Measurements from ENCODE around the gene KAZALD1.

KAZALD1 gene, protein sequence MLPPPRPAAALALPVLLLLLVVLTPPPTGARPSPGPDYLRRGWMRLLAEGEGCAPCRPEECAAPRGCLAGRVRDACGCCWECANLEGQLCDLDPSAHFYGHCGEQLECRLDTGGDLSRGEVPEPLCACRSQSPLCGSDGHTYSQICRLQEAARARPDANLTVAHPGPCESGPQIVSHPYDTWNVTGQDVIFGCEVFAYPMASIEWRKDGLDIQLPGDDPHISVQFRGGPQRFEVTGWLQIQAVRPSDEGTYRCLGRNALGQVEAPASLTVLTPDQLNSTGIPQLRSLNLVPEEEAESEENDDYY

DNA sequence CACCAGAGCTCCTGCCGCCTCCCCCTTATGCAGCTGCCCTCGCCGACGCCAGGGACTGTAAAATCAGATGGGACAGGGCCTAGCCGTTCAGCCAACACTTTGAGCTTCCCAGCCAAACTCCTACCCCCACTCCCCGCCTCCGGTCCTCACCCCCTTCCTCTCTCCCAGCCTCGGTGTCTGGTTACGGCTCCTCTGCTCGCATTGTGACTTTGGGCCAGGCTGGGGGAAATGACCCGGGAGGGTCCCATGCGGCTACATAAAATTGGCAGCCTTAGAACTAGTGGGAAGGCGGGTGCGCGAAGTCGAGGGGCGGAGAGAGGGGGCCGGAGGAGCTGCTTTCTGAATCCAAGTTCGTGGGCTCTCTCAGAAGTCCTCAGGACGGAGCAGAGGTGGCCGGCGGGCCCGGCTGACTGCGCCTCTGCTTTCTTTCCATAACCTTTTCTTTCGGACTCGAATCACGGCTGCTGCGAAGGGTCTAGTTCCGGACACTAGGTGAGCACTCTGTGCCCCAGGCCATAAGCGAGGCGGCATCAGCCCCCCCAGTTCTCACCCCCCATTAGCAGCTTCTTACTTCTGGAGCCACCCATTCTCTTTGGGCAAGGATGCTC, at the start of gene KAZALD1:
Gene KAZALD1, plus strand, starts transcription at position 366 of the 608 bp plus-strand sequence. CDS start 604 bp downstream, outside the sequence.
- DNase-seq = no peak

DNA sequence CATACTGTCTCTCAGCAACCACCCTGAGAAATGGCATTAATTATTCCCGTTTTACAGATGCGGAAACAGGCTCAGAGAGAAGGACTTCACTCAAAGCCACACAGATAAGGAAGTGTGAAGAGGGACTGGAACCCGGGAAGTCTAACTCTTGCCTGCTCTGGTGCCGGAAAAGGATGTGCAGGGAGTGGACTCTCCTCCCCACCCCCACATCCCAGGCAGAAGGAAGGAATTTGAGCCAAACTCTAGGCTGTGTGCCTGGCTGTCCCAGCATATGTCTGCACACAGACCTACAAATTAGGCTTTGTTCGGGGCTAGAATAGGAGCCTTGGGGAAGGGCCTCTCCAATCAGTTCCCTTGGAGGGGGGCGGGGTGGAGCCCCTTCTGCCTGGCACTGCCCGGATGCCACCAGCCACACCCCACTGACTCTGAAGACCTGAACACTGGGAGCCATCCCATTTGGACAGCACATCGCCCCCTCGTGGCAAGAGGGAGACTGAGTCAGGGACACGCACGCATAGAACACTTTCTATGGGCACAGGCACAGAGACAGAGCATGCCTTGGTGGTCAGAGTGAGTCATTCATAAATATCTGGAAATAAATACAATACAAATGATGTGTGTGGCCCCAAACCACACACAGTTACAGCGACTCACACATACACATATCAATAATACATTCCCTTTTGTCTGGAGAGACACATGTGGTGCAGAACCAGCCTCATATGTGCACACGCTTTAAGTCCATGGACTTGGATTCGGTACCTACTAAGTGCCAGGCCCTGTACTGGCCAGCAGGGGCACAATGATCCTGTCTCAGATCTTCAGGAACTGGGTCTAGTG, 49.0 kb upstream of the KAZALD1 start:
- peak; percentile 51 to 59 (median 58) for DNase-seq

DNA sequence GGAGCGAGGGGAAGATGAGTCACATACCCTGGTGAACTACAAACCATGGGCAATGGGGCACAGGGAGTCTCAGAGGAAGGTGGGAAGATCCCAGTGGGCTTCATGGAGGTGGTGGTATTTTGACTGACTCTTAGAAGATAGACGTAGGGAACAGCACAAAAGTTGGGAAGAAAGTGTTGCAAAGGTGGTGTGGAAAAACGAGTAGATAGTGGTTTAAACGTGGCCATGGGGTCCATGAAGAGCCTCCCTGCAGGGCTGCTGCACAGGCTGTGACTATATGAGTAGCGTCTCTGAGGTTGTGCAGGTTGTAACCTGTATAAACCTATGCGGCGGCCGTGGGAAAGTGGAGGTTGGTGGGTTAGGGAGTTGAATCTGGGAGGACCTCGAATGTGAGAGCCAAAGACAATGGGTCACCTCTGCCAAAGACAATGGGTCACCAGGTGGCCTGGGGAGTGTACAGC, 48.4 kb upstream of the KAZALD1 start:
- DNase-seq = no peak

DNA sequence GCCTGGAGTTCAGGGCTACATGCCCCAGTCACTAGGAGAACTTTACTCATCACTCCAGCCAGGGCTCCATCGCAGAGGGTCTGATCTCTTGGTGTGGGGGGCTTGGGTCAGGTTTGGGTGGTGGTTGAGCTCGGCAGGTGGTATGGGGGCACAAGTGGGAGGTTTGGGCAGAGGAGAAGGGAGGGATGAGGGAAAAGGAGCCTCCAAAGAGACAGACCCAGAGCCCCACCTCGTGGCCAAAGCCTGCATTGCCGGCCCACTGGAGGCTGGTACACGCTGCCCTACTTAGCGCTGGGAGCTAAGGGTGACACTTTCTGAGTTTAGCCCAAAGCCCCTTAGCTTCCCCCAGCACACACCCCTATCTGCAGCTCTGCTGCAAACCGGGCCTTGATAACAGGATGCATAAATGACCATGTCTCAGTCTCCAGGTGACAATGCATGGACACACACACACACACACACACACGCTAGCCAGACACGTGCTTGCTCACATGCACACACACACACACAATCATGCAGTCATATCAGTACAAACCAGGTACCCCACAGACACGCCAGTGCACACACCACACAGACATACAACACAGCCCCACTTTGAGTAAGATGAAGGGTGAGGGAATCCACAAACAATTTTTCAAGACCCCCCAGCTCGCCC, 47.4 kb upstream of the KAZALD1 start:
- peak; percentile 33 to 70 (median 52) for DNase-seq

DNA sequence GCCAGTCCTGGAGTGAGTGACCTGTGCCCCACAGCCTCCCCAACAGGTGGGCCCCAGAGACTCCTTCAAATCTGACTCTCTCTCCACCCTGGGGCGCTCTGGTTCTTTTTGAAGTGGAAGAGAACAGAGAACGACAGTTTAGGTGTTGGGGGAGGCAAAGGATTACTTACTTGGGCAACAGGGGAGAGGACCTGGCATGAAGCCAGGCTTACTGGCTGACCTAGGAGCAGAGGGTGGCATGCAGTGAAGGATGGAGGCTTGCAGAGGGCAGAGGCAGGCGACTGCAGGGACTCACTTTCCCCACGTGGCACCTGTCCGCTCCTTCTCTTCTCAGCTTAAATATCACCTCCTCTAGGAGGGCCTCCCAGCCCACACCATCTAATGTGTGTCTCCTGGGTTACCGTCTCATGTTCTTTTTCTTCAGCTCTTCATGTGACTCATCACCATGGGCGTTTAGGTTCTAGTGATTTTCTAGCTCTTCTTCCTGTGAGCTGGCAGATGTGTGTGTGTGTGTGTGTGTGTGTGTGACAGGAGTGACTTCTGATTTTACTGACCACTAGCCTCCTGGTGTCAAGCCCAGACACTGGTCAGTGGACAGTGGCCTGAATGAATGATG, 46.7 kb upstream of the KAZALD1 start:
- no peak for DNase-seq

DNA sequence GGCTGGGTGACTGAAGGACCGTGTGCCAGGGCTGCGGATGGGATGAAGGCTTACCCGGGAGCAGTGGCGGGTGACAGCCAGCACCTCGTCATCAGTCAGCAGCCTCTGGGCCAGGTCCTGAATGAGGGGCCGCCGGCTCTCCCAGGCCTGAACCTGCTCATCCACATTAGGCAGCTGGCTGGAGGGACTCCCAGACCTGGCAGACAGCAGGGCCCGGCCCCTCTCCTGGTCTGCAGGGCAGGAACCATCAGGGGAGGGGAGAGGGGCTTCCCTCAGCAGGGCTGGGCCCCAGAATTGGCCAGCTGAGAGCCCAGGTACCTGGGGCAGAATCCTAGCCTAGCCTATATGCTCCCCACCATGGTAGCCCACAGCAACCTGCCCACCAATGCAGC, 46.2 kb upstream of the KAZALD1 start:
- DNase-seq = no peak

DNA sequence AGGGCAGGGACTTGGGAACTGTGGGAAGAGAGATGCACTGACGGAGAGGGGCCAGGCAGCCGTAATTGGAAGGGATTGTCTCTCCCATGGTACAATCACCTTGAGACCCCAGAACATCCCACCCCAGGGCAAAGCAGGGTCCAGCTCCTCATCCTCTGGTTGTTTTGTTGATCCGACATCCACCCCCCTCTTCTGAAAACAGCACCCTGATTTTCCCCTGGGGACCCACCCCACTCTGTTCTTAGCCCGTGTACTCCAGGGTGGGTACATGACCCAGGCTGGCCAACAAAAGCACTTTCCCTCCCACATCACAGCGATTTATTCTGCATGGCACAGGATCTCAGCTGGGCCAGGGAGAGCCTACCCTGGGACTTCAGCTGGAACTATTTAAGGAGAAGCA, 45.0 kb upstream of the KAZALD1 start:
- no peak for DNase-seq

DNA sequence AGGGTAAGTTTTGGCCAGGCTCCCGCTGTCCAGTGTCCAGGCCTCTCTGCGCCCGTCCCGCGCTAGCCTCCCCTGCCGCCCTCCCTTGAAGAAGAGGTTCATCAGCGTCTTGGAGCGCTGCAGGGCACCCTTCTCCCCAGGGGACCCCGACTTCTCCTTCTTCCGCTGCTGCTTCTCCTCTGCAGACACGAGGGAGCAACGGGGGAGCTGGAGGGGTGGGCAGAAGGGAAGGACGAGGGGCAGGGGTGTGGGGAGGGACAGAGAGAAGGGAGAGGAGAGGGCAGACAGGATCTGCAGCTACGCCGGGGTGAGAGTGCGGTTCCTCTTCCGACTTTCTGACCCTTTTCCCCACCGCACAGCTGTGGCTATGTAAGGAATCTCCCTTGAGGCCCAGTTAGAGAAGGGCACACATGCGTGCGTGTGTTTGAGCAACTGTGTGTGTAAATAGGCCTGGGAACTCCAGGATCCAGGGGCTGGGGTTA, 43.6 kb upstream of the KAZALD1 start:
- no peak for DNase-seq

DNA sequence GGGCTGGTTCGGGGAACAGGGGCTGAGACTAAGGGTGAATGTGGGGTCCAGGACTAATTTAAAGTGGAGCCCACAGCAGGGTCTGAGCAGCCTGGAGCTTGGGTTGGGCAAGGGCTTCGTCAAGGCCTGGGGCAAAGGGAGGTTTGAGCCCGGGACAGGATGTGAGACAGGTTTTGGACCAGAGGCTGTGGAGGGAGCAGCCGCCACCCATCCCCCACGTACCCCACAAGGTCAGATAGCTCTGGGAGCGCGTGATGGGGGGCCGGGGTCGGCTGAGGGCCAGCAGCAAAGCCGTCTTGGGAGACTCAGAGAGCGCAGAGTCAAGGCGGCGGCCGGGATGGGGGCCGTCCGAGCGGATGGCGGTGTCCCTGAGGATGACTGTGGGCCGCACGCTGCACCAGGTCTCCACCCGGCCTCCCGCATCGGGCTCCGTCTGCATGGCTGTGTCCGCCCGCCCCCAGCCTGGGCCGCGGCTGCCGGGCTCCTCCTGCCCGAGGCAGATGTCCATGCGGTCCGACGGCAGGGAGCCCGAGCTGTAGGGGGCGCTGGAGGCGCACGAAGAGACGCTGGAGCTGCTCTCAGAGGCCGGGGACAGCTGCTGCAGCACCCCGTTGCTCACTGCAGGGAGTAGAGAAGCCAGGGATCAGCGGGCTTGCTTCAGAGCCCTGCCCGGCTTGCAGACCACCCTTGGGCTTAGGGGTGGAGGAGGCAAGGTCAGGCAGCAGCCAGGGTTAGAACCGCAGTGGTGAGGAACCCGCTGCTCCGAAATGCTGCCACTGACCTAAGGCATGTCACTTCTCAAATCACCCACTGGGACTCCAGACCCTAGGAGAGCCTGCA, 43.0 kb upstream of the KAZALD1 start:
- peak; percentile 39 to 61 (median 50) for DNase-seq

DNA sequence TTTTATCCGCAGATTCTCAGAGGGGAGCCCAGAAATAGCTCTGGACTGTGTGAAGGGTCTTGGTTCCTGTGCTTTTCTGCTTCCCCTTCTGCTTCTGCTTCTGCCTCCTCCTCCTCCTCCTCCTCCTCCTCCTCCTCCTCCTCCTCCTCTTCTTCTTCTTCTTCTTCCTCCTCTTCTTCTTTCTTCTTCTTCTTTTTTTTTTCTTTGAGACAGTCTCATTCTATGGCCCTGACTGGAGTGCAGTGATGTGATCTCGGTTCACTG, 42.4 kb upstream of the KAZALD1 start:
- DNase-seq = no peak

DNA sequence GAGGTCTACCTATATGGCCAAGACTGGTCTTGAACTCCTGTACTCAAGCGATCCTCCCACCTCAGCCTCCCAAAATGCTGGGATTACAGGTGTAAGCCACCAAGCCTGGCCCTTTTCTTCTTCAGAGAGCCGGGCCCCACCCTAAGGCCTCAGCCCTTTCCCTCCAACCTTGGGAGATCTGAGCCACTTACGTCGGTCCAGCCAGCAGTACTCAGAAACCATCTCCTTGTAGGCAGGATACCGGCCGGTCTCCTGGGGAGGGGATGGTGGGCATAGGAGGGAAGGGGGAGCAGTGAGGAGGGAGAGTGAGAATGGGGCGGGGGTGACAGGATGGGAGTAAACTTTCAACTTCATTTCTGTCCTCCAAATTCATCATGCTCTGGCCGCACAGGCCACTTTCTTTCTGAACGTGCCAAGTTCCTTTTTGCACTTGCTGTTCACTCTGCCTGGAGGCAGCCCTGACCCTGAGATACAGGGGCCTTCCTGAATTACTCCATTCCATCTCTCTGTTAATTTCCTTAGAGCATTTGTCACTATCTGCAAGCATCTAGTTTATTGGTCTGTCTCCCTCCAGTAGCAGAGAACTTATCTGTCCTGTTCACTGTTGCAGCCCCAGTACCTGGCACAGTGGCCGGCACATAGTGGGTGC, 41.2 kb upstream of the KAZALD1 start:
- no peak for DNase-seq

DNA sequence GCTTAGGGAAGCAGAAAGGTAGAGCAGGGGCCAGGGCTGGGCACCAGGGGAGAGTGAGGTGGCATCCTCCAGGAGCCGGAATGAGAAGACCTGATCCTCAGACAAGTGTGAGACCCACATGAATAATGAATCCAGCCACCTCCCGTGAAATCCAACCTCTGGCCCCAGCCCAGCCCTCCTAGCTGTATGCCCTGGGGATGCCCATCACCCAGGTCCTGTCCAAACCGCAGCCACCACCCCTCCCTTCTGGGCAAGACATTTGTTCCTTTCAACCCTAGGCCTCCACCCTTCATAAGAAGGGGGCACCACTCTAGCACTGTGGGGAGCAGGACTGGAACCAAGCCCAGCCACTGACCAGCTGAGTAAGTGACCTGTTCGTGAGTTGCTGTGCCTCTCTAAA, 40.5 kb upstream of the KAZALD1 start:
- DNase-seq = no peak

DNA sequence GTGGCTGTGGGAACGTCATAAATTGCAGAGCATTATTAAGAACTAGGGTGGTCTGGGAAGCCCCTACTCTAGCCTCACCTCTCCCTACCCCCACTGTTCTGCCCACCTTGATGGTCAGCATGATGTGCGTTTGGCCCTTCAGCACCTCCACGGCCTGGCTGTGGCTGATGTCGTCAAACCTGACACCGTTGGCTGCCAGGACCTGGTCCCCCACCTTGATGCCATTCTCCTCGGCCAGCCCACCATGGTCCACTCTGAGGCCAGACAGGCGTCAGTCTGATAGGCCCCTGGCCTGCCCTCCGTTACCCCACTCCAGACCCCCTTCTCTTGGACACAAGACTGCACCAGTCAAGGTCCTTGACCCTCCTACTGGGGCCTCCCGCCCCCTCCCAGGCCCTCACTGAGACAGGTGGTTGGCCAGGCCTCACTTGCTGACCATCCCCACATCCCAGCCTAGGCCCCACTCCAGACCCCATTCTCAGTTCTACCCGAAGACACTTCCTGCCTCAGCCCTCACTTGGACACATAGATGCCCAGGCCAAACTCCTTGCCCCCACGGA, 40.0 kb upstream of the KAZALD1 start:
- DNase-seq = no peak

DNA sequence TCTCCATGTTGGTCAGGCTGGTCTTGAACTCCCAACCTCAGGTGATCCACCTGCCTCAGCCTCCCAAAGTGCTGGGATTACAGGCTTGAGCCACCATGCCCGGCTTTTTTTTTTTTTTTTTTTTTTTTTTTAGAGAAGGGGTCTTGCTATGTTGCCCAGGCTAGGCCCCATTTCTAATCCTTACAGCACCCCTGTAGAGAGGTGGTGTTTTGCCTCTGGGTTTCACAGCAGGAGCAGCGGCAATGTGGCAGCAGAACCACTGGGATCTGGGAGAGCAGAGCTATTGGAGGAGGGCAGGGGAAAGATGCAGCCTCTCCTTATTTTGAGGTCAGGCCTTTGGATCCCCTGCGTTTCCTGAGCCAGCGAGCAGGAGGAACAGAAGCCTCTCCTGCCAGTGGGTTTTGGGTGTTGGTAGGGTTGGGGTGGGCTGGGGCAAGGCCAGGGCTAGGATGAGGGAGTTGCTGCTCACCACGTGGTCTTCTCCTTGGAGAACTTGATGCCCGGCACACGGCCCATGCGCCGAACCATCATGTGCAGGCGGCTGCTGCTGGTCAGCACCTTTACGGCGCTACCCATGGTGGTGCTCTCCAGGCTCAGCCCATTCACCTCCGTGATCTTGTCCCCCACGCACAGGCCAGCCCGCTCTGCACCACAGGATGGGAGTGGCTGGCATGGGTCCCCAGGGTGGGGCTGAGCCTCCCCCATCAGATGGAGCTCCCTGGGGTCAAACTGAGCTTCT, 38.7 kb upstream of the KAZALD1 start:
- DNase-seq = no peak

DNA sequence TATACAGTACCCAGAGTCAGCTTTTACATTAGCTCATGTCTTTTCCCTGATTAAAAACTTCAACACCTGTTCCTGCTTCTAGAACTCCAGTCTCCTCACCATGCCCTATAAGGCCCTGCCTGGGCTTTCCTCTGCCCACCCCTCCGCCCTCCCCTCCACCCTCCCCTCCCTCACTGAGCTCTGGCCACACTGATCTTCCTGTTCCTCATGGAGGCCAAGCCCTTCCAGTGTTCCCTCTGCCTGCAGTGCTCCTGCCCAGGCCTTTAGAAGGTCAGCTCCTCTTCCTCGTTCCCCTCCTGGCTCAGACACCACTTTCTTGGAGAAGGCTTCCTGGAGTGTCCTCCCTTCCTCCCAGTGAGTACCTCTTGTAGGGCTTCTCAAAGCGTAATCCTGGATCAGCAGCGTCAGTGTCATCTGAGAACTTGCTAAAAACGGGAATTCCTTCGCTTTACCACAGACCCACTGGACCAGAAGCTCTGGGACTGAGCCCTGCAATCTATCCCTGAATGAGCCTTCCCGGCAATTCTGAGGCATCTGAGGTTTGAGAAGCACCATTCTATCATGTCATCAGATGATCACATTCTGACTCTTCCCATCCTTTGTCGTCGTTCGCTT, 34.6 kb upstream of the KAZALD1 start:
- DNase-seq = no peak

DNA sequence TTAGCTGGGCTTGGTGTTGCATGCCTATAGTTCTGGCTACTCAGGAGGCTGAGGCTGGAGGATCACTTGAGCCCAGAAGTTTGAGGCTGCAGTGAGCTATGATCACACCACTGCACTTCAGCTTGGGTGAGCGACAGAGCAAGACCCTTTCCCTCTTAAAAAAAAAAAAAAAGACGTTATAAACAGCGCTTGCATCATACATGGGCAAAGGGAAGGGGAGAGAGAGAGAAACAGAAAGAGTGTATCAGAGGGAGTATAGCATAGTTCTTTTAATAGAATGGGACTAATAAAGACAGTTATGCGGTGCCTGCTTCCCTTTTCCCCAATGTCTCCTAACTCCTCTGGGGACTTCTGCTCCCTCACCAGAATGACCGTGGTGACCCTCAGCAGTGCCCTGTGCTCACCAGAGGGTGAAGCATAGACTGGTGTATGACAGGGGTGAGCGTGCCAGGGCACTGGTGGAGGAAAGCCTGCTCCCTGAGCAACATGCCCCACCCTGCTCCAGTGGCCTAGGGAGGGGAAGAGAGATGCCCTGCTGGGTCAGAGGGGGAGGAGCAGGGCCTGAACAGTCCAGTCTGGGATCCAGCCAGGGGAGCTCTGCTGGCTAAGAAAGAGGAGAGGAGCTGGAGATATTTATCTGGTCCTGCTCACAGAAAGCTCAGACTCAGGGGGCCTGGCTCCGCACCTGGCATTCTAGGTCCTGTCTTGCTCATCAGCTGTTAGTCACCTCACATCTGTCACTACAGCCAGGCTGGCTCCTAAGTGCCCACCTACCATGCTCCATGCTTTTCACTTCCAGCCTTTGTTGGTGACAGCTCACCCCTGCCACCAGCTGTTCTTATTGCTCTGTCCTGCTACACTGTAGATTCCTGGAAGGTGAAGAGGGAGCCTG, 33.1 kb upstream of the KAZALD1 start:
- DNase-seq = no peak

DNA sequence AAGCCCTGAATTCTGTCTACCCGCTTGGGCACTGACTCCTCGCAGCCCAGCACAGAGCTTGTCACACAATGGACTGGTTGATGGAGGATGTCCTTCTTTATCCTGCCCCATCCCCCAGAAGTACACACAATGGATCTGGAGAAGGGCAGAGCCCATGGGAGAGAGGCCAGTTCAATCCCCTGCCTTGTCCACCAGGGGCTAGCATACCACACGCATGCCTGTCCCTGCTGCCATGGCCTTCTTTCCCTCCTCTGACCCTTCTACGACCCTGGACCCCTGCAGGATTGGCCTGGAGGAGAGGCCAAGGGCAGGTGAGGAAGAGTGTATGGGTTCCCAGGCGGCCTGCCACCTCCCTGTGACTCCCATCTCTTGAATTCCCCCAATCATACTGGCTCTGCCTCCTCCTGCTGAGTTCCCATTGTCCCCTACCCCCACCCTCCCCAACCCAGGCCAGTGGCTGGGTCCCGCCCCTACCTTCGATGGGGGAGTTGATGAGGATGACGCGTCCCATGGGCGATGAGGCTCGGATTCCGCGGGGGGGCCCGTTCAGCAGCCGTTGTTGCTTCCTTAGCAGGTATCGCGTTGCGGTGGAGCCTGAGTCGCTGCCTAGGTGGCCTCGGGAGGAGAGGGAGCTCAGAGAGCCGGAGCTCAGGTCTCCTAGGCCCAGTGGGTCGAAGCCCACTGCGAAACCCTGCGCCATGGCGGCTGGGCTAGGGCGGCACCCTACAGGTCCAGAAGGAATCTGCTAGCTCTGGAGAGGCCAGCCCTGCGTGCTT, 32.1 kb upstream of the KAZALD1 start:
- DNase-seq = no peak

All from activated CD4-positive, CD25-positive, alpha-beta regulatory T cell (primary cell).